Femur (tissue), 1 donor: ENCODE measurements around the gene TAF4B.
"Not testable (repeated sequence)": the region's sequence is repeated elsewhere in the genome, so short reads cannot be mapped to it uniquely, and the experiment has no call there.

Source experiments
- DNase-seq: peaks from one replicate; pipeline ENCODE4 v3.0.0-alpha.2; 2017

The TAF4B gene

GRCh38 chr18:26425148-26425531 is 198.9 kb downstream of the TAF4B start:
- DNase-seq: no peak

- no peak for DNase-seq
These were observed 203.4 kb downstream of the TAF4B start for GRCh38 chr18:26429535-26430226.

GRCh38 chr18:26432651-26433424 is 206.6 kb downstream of the TAF4B start:
- DNase-seq: no peak

- no peak for DNase-seq
These were observed 208.6 kb downstream of the TAF4B start for GRCh38 chr18:26434887-26435286.

GRCh38 chr18:26435415-26436095 is 209.3 kb downstream of the TAF4B start:
- no peak for DNase-seq

GRCh38 chr18:26436176-26437051 is 210.2 kb downstream of the TAF4B start:
- no peak for DNase-seq

- not testable (repeated sequence) for DNase-seq
These were observed 211.4 kb downstream of the TAF4B start for GRCh38 chr18:26437634-26438033.

GRCh38 chr18:26438980-26439379 is 212.7 kb downstream of the TAF4B start:
- no peak for DNase-seq

GRCh38 chr18:26439537-26439936 is 213.3 kb downstream of the TAF4B start:
- DNase-seq: no peak

- no peak for DNase-seq
These were observed 214.4 kb downstream of the TAF4B start for GRCh38 chr18:26440644-26441043.
